HG03066 (cell line): Measurements from ENCODE around the gene MBD3L2.
"Not testable (repeated sequence)": the region's sequence is repeated elsewhere in the genome, so short reads cannot be mapped to it uniquely, and the experiment has no call there.

ENCODE experiments used
- ATAC-seq: cut with Tn5 transposase; IDR thresholded peaks from one replicate; pipeline ENCODE4 v1.9.1; 2021; ENCODE audit warnings: low read depth; ENCODE audit not compliant: unreplicated experiment

Gene MBD3L2

GRCh38 chr19:7049021-7049420 is at the start of gene MBD3L2:
Gene MBD3L2, plus strand, starts transcription at chr19:7049321. Its CDS starts 53 bp downstream, at chr19:7049374.
- not testable (repeated sequence) for ATAC-seq

- ATAC-seq = no peak
These were observed 49.2 kb upstream of the MBD3L2 start for GRCh38 chr19:6999933-7000332.

GRCh38 chr19:7000333-7000732 is 48.8 kb upstream of the MBD3L2 start:
- ATAC-seq = no peak

DNA sequence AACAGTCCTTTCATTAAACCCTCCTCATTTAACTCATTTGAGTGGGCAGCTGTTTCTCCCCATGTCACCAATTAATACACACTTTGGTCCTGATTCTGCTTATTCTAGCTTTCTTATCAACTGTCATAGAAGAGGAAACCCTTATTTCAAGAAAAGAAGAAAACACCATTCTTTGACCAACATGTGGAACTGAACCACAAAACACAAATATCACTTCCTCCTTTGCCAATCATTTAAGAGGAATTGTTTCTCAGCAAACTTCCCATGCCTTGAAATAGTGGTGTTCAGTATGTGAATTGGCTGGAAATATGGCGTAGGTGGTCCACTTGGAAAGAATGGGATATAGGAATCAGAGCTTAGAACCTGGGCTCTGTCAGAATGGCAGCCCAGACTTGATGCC is 48.3 kb upstream of the MBD3L2 start:
- ATAC-seq = no peak

- ATAC-seq = no peak
These were observed 44.7 kb upstream of the MBD3L2 start for GRCh38 chr19:7004313-7004931.

DNA sequence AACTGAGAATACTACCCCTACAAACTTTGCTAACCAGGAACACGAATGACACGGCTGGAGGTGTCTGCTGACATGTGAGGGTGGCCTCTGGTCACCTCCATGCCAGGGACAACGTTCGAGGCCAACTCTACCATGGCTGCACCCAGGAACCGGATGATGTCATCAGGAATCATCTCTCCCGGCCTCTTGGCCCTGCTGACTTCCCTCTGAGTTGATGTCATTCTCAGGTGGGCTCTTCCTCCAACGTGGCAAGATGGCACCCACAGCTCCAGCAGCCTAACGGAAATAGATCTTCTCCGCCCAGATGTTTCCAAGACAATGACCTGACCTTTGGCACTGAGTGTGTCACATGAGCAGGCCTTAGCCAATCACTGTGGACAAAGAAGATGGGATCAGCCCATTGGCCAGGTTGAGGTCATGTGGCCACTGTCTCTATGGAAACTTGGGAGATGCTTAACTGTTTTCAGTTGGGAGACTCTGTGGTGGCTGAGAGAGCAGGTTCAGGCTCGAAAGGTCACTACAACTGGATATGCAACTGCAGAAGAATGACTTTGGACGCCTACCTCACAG is 42.9 kb upstream of the MBD3L2 start:
- ATAC-seq = no peak

GRCh38 chr19:7007859-7008258 is 41.3 kb upstream of the MBD3L2 start:
- ATAC-seq = no peak

DNA sequence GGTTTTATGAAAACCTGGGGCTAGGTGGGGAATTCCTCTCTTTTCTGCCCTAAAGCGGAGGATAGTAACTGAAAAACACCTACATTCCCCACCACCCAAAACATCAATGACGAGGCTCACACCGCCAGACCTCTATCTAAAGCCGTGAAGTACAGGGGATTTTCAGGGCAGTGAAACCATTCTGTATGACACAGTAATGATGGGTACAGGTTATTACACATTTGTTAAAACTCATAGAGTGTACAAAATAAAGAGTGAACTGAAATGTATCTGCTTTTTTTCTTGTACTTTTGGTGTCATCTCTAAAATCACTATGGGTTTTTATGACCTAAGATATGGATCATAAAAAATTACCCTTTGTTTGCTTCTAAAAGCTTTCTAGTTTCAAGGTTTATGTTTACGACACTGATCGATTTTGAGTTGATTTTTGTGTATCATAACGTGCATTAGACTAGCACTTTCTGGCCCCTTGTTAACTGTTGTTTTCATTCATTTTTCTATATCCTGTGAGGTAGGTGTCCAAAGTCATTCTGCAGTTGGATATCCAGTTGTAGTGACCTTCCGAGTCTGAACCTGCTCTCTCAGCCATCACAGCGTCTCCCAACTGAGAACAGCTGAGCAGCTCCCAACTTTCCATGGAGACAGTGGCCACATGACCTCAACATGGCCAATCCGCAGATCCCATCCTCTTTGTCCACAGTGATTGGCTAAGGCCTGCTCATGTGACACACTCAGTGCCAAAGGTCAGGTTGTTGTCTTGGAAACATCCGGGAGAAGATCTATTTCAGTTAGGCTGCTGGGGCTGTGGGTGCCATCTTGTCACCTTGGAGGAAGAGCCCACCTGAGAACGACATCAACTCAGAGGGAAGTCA is 38.2 kb upstream of the MBD3L2 start:
- no peak for ATAC-seq

DNA sequence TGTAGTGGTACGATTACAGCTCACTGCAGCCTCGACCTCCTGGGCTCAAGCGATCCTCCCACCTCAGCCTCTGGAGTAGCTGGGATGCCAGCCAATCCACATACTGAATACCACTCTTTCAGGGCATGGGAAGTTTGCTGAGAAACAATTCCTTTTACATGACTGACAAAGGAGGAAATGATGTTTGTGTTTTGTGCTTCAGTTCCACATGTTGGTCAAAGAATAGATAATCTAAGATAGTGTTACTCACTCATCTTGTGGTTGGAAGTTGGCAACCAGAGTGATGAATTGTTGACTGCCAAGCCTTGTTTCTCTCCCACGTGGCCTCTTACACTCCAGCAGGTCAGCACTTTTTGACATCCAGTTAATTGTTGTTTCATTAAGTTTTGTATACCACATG is 35.4 kb upstream of the MBD3L2 start:
- no peak for ATAC-seq

DNA sequence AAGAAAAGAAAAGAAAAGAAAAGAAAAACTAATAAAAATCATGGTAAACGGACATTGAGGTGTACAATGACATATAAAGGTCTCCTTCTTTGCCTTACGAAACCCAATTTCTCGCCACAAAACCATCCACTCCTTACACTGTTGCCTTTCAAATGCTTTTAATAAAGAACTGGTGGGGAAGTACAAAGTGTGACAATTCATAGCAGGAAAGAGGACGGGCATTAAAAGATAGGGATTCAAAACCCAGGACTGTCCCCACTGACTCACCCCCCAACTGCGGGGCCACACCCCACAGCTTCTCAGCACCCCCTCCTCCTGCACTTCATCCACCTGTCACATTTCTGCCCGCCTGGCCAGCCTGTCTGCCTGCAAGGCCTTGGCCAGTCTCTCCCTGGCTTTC is 30.3 kb upstream of the MBD3L2 start:
- no peak for ATAC-seq

- ATAC-seq = not testable (repeated sequence)
These were observed 27.8 kb upstream of the MBD3L2 start, which contains the start of gene MBD3L2B for GRCh38 chr19:7021331-7021730. Gene MBD3L2B, minus strand, starts transcription at chr19:7021431. Its CDS starts 34 bp downstream, at chr19:7021397.

- not testable (repeated sequence) for ATAC-seq
These were observed 20.3 kb upstream of the MBD3L2 start for GRCh38 chr19:7028790-7029189.

- not testable (repeated sequence) for ATAC-seq
These were observed 18.8 kb upstream of the MBD3L2 start, which contains the start of gene MBD3L5 for GRCh38 chr19:7030278-7030677. Gene MBD3L5, plus strand, starts transcription at chr19:7030578. Its CDS starts 34 bp downstream, at chr19:7030612.

DNA sequence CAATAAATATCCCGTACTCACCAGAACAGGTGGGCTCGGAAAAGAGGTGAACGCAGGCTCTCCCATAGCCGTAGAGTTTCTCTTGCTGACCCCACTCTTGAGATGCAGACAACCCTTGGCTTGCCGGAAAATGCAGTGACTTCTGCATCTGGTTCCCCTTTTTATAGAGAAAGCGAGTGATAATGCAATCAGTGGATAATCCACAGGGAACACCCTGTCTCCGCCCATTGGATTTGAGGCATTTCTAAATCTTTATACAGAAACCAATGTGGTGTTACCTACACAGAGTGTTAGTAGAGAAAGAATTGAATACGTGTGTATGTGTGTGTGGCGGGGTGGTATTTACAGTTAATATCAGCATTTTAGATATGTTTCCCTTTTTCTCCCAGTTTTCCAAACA is 9.0 kb upstream of the MBD3L2 start, which contains the start of gene MBD3L4:
Gene MBD3L4, minus strand, starts transcription at position 101 of the 400 bp plus-strand sequence. Its CDS starts 35 bp downstream, at position 66.
- not testable (repeated sequence) for ATAC-seq

DNA sequence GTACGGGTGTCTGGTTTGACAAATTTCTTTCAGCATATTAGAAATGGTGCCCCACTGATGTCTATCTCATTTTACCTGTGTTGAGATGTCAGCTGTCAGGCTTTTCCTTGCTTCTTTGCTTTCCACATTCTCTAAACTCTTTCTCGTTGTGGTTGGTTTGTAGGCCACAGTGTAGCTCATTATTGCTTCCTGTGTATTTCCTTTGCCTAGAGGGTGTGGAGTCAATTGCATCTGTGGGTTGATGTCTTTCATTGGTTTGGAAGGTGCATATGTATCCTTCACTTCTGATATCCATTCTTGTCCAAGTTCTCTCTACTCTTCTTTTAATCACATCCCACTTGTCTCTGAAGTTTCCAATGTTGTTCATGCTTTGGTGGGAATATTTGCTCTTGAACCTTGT is 7.6 kb upstream of the MBD3L2 start:
- not testable (repeated sequence) for ATAC-seq

DNA sequence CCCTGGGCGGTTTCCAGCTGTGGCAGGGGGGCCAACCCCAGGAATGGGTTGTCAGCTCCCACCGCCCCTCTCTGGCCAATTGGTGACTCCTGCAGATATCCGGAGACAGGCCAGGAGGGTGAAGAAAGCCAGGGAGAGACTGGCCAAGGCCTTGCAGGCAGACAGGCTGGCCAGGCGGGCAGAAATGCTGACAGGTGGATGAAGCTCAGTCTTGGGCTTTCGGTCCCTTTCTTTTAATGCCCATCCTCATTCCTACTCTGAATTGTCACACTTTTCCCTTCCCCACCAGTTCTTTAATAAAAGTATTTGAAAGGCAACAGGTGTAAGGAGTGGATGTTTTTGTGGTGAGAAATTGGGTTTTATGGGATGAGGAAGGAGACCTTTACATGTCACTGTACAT is 2.3 kb downstream of the MBD3L2 start:
- ATAC-seq = not testable (repeated sequence)

DNA sequence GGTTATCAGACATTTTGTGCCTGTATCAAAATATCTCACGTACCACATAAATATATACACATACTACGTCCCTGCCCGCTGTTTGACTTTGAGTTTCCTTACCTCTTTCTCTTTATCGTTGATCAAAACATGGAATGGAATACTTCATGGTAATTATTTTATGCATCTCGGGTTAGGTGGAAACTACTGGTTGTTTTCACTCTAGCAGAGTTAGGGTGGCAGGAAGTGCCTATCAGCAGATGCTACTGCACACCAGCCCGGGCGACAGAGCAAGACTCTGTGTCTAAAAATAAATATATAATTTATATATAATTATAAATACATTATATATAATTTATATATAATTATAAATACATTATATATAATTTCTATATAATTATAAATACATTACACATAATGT is 3.8 kb downstream of the MBD3L2 start:
- not testable (repeated sequence) for ATAC-seq

- ATAC-seq = not testable (repeated sequence)
These were observed 5.7 kb downstream of the MBD3L2 start for GRCh38 chr19:7054635-7055368.

DNA sequence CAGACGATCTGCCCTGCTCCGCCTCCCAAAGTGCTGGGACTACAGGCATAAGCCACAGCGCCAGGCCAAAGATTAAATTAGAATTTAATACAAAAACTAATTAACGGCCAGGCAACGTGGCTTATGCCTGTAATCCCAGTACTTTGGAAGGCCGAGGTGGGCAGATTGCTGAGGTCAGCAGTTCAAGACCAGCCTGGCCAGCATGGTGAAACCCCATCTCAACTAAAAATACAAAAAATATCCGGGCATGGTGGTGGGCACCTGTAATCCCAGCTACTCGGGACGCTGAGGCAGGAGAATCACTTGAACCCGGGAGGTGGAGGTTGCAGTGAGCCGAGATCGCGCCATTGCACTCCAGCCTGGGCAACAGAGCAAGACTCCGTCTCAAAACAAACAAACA is 6.6 kb downstream of the MBD3L2 start:
- not testable (repeated sequence) for ATAC-seq

- not testable (repeated sequence) for ATAC-seq
These were observed 7.2 kb downstream of the MBD3L2 start for GRCh38 chr19:7056371-7056770.
